Measurements from ENCODE around the gene PLEKHG4. TPM values are rescaled to one million over a fixed set of nuclear protein-coding genes. Genes with fewer than 3 reads are reported as not detected.

Gene PLEKHG4
- total RNA-seq, 1 experiment from 2014 or later: 38.5 TPM

Other genes with a start within 250 kb of the PLEKHG4 start
- 19.2 TPM for gene PHAF1, start 169.6 kb upstream of the PLEKHG4 start, total RNA-seq (2021; ENCODE audit: unreplicated experiment)
- 3.8 TPM for gene B3GNT9, start 128.5 kb upstream of the PLEKHG4 start, total RNA-seq (2021; ENCODE audit: unreplicated experiment)
- 20.5 TPM for gene TRADD, start 119.6 kb upstream of the PLEKHG4 start, total RNA-seq (2021; ENCODE audit: unreplicated experiment)
- gene FBXL8, start 119.6 kb upstream of the PLEKHG4 start, total RNA-seq (2021; ENCODE audit: unreplicated experiment): 27.8 TPM
- gene HSF4, start 114.8 kb upstream of the PLEKHG4 start, total RNA-seq (2021; ENCODE audit: unreplicated experiment): 46.6 TPM
- gene NOL3, start 109.0 kb upstream of the PLEKHG4 start, total RNA-seq (2021; ENCODE audit: unreplicated experiment): 54.0 TPM
- 38.7 TPM for gene MATCAP1, start 95.6 kb upstream of the PLEKHG4 start, total RNA-seq (2021; ENCODE audit: unreplicated experiment)
- 0.30 TPM for gene EXOC3L1, start 89.4 kb upstream of the PLEKHG4 start, total RNA-seq (2021; ENCODE audit: unreplicated experiment)
- gene E2F4, start 87.4 kb upstream of the PLEKHG4 start, total RNA-seq (2021; ENCODE audit: unreplicated experiment): 114 TPM
- gene ELMO3, start 80.4 kb upstream of the PLEKHG4 start, total RNA-seq (2021; ENCODE audit: unreplicated experiment): 45.8 TPM
- 36.1 TPM for gene TMEM208, start 52.4 kb upstream of the PLEKHG4 start, total RNA-seq (2021; ENCODE audit: unreplicated experiment)
- 69.2 TPM for gene FHOD1, start 32.1 kb upstream of the PLEKHG4 start, total RNA-seq (2021; ENCODE audit: unreplicated experiment)
- 5.6 TPM for gene SLC9A5, start 30.6 kb upstream of the PLEKHG4 start, total RNA-seq (2021; ENCODE audit: unreplicated experiment)
- not detected for gene KCTD19, start 47.2 kb downstream of the PLEKHG4 start, total RNA-seq (2021; ENCODE audit: unreplicated experiment)
- gene LRRC36, start 47.3 kb downstream of the PLEKHG4 start, total RNA-seq (2021; ENCODE audit: unreplicated experiment): not detected
- gene TPPP3, start 114.0 kb downstream of the PLEKHG4 start, total RNA-seq (2021; ENCODE audit: unreplicated experiment): 1.2 TPM
- 9.1 TPM for gene ZDHHC1, start 136.9 kb downstream of the PLEKHG4 start, total RNA-seq (2021; ENCODE audit: unreplicated experiment)
- gene HSD11B2, start 151.6 kb downstream of the PLEKHG4 start, total RNA-seq (2021; ENCODE audit: unreplicated experiment): 9.7 TPM
- gene ATP6V0D1, start 201.6 kb downstream of the PLEKHG4 start, total RNA-seq (2021; ENCODE audit: unreplicated experiment): 36.6 TPM
- gene AGRP, start 204.0 kb downstream of the PLEKHG4 start, total RNA-seq (2021; ENCODE audit: unreplicated experiment): not detected
- gene RIPOR1, start 249.3 kb downstream of the PLEKHG4 start, total RNA-seq (2021; ENCODE audit: unreplicated experiment): 60.0 TPM

All from HCT116 (cell line).